GM21717 (cell line): ENCODE data around the gene C16orf95.
"Not testable (repeated sequence)": the region's sequence is repeated elsewhere in the genome, so short reads cannot be mapped to it uniquely, and the experiment has no call there.

Experiments
- ATAC-seq: cut with Tn5 transposase; IDR thresholded peaks from one replicate; pipeline ENCODE4 v1.9.1; 2021; ENCODE audit warnings: mild to moderate bottlenecking, moderate library complexity; ENCODE audit not compliant: unreplicated experiment

C16orf95 gene, protein sequence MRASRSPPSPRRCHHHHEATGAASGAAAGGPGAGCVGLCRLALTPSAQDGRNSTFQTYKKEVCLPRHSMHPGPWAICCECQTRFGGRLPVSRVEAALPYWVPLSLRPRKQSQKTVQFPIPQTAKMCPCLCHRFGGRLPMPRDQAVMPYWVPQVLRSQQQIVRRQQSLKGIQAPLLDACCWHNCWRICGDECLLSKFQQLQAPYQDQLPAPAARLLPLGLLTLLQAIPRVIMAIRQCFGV

GRCh38 chr16:87316923-87317749 lies at the start of gene C16orf95:
C16orf95 (minus strand) TSS chr16:87317392; CDS start chr16:87317242, 150 bp downstream.
- peak; percentile 95 for ATAC-seq

- ATAC-seq = no peak
Measured at GRCh38 chr16:87366930-87367329, 49.7 kb upstream of the C16orf95 start.

DNA sequence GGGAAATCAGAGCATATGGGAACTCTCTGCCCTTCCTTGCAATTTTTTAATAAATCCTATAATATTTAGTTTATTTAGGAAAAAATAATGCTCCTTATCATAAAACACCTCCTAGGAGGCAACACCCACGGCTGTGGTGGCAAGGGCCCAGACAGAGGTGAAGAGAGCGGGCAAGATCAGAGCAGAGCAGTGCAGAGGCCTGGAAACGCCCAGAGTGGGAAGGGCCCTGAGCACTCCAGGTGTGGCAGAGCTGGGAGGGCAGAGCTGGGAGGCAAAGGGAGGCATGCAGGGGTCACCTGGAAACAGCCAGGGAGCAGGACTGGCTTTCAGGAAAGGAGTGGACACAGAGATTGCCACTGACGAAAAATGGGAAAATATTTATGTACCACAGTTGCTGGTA lies 49.1 kb upstream of the C16orf95 start:
- ATAC-seq = no peak

- no peak for ATAC-seq
Measured at GRCh38 chr16:87365021-87365713, 48.0 kb upstream of the C16orf95 start.

- ATAC-seq = no peak
Measured at GRCh38 chr16:87363771-87364455, 46.7 kb upstream of the C16orf95 start.

- ATAC-seq = not testable (repeated sequence)
Measured at GRCh38 chr16:87362828-87363559, 45.8 kb upstream of the C16orf95 start.

- ATAC-seq = no peak
Measured at GRCh38 chr16:87361916-87362619, 44.9 kb upstream of the C16orf95 start.

DNA sequence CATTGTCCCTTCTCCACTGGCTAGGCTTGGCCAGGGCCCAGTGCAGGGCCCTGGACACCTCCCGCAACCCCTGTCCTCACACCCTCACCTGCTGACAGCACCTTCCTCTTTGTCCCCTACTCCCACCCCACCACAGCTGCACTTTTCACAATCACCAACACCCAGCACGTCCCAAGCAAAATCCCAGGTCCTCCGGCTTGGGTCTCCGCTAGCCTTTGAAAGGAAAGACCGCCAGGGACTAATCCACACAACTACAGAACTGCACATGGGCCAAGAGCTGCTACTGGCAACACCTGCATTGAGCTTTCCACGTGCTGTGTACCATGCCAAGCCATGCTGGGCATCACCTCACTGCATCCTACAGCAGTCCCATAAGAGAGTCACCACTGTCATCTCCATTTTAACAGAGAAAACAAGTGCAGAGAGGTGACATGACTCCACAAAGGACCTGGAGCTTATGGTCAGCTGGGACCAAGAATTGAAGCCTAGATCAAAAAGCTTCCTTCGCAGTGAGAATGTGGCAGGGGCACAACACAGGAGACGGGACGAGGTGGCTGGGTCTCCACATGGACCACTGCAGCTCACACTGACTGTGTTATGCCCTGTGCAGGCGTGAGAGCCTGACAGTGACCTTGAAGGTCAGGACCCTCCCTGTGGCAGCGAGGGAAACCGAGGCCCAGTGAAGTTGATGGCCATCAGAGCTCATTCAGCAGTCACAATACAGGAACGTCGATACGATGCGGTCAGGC lies 43.8 kb upstream of the C16orf95 start:
- ATAC-seq = no peak

GRCh38 chr16:87359121-87359520 lies 41.9 kb upstream of the C16orf95 start:
- no peak for ATAC-seq

GRCh38 chr16:87358696-87359095 lies 41.5 kb upstream of the C16orf95 start:
- no peak for ATAC-seq

- ATAC-seq = no peak
Measured at GRCh38 chr16:87358250-87358649, 41.1 kb upstream of the C16orf95 start.

DNA sequence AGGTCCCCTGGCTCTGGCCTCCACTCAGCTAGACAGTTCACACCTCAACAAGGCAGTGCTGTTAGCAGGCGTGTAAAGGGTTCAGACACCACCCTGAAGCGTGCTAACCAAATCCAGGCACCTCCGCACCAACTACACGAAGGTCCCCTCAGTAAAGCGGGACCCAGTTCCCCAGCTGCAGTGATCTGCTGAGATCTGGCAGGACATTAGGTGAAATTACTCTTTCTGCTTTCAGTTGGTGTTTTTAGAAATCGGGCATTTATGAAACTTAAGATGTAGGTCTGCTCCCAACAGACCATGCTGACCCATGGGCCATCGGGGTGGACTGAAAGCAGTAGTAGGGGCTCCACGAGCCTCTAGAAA lies 39.3 kb upstream of the C16orf95 start:
- no peak for ATAC-seq

DNA sequence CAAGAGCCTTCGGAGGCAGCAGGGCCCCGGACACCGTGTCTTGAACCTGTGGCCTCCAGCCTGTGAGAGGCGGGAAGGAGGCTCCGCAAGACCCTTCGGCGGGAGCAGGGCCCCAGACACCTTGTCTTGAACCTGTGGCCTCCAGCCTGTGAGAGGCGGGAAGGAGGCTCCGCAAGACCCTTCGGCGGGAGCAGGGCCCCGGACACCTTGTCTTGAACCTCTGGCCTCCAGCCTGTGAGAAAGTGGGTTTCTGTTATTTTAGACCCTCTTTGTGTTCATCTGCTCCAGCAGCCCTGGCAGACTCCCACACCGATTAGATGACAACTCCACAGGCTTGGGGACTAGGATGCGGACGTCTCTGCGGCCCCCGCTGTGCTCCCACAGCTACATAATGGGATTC lies 36.4 kb upstream of the C16orf95 start:
- ATAC-seq = no peak

GRCh38 chr16:87352818-87353217 lies 35.6 kb upstream of the C16orf95 start:
- ATAC-seq = no peak

DNA sequence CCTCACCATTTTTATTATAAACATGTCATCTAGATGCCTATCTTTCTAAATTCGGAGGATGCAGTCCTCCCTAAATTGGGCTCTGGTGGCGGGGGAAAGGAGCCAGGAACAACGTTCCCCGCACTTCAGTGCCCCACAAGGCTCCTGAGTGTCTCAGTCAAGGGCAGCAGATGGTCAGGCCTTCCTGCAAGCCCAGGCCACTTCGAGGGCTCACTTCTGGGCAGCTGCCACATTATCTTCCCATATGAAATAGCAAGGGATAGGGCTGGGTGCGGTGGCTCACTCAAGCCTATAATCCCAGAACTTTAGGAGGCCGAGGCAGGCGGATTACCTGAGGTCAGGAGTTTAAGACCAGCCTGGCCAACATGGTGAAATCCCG lies 34.1 kb upstream of the C16orf95 start:
- no peak for ATAC-seq

- ATAC-seq = no peak
Measured at GRCh38 chr16:87350681-87351319, 33.6 kb upstream of the C16orf95 start.

DNA sequence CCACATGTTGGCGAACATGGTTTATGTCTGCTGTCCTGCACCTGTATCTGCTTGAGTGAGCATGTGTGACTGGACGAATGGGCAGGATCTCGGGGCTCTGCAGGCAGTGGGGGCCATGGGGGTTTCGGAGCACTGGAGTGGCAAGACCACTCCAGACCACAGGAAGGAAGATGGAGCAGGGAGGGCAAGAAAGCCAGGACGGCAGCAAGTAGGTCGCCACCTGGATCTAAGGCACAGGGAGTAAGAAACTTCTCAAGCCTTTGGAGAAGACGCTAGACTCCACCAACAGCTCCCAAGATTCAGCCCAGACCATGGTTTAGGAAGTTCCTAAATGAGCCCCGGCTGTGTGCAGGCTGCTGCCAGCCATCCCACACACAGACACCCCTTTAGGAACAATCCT lies 32.8 kb upstream of the C16orf95 start:
- ATAC-seq = no peak

DNA sequence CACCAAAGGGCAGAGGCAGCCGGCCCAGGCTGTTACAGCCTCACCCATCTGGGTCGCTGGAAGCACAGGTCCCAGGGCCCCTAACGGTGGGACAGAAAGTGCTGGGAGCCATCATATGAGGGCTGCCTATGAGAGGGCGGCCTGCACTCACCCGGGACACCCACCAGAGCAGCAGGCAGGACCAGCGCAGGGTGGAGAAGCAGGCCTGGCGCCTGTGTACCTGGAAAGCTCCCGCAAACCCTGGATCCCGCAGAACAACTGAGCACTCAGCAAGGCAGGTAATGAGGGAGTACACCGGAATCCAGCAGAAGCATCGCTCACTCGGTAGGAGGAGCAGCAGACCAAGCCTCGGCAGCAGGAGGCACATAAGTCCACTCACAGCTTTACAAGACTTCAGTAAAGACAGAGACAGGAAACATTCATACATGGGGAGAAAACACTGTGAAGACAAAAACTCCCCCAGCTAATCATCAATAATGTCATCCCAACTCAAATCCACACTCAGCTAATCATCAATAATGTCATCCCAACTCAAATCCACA lies 31.5 kb upstream of the C16orf95 start:
- no peak for ATAC-seq
